Measurements from ENCODE around the gene MRPL34.
A peak's percentile ranks its signal among the peaks of the same experiment; 100 is the strongest.

Gene MRPL34

GRCh38 chr19:17309965-17310461 lies 4.3 kb downstream of the MRPL34 start:
- DNase-seq (ENCODE audit: low spot score) = peak; percentile 30

GRCh38 chr19:17311455-17312188 lies 6.0 kb downstream of the MRPL34 start:
- no peak for DNase-seq (ENCODE audit: low spot score)

- no peak for DNase-seq (ENCODE audit: low spot score)
Observed at GRCh38 chr19:17312189-17313113, 6.8 kb downstream of the MRPL34 start.

- peak; percentile 51 for DNase-seq (ENCODE audit: low spot score)
Observed at GRCh38 chr19:17314007-17314593, 8.4 kb downstream of the MRPL34 start.

GRCh38 chr19:17318966-17319365 lies 13.3 kb downstream of the MRPL34 start:
- DNase-seq (ENCODE audit: low spot score) = no peak

GRCh38 chr19:17319473-17320238 lies 14.0 kb downstream of the MRPL34 start:
- no peak for DNase-seq (ENCODE audit: low spot score)

- DNase-seq (ENCODE audit: low spot score) = no peak
Observed at GRCh38 chr19:17320435-17320834, 14.8 kb downstream of the MRPL34 start.

- no peak for DNase-seq (ENCODE audit: low spot score)
Observed at GRCh38 chr19:17321655-17322489, 16.2 kb downstream of the MRPL34 start.

GRCh38 chr19:17322854-17323253 lies 17.2 kb downstream of the MRPL34 start:
- DNase-seq (ENCODE audit: low spot score) = no peak

GRCh38 chr19:17323300-17323963 lies 17.8 kb downstream of the MRPL34 start:
- no peak for DNase-seq (ENCODE audit: low spot score)

GRCh38 chr19:17323964-17324332 lies 18.3 kb downstream of the MRPL34 start:
- no peak for DNase-seq (ENCODE audit: low spot score)

GRCh38 chr19:17324357-17325114 lies 18.9 kb downstream of the MRPL34 start:
- no peak for DNase-seq (ENCODE audit: low spot score)

- no peak for DNase-seq (ENCODE audit: low spot score)
Observed at GRCh38 chr19:17325133-17325532, 19.5 kb downstream of the MRPL34 start.

GRCh38 chr19:17325881-17326594 lies 20.4 kb downstream of the MRPL34 start:
- no peak for DNase-seq (ENCODE audit: low spot score)

GRCh38 chr19:17326595-17326966 lies 20.9 kb downstream of the MRPL34 start:
- DNase-seq (ENCODE audit: low spot score) = no peak

- no peak for DNase-seq (ENCODE audit: low spot score)
Observed at GRCh38 chr19:17327068-17327653, 21.5 kb downstream of the MRPL34 start.

GRCh38 chr19:17327654-17328516 lies 22.2 kb downstream of the MRPL34 start:
- no peak for DNase-seq (ENCODE audit: low spot score)

Data from hematopoietic multipotent progenitor cell treated with erythropoietin and hydrocortisone succinate and interleukin-3 and kit ligand, for 17 days (in vitro differentiated cells).